ENCODE results near the gene ZSCAN22. TPM values are rescaled to one million over a fixed set of nuclear protein-coding genes. Genes with fewer than 3 reads are reported as not detected.

ZSCAN22 gene
- total RNA-seq, 6 donors from 2014 or later = 1.8 to 6.3 (median 3.7) TPM

GRCh38 chr19:58334691-58335249 is 8.0 kb downstream of the ZSCAN22 start:
- DNase-seq (peak in 1 of 2 donors; percentile 59), ATAC-seq (ENCODE audit: low FRiP score in 2 of 2) (no peak)
- WGBS, 2 donors = 83 to 93% methylated on average over 10 to 19 of the region's 19 CpGs
- TF ChIP-seq POLR2A (IDR thresholded peaks at IDR 0.05) = no peak
- TF ChIP-seq EP300 (IDR thresholded peaks at IDR 0.05) = no peak
- TF ChIP-seq POLR2AphosphoS5 (IDR thresholded peaks at IDR 0.05) = no peak
- TF ChIP-seq, protein P1, sequence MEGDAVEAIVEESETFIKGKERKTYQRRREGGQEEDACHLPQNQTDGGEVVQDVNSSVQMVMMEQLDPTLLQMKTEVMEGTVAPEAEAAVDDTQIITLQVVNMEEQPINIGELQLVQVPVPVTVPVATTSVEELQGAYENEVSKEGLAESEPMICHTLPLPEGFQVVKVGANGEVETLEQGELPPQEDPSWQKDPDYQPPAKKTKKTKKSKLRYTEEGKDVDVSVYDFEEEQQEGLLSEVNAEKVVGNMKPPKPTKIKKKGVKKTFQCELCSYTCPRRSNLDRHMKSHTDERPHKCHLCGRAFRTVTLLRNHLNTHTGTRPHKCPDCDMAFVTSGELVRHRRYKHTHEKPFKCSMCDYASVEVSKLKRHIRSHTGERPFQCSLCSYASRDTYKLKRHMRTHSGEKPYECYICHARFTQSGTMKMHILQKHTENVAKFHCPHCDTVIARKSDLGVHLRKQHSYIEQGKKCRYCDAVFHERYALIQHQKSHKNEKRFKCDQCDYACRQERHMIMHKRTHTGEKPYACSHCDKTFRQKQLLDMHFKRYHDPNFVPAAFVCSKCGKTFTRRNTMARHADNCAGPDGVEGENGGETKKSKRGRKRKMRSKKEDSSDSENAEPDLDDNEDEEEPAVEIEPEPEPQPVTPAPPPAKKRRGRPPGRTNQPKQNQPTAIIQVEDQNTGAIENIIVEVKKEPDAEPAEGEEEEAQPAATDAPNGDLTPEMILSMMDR (IDR thresholded peaks at IDR 0.05) = no peak
- H3K27ac ChIP-seq = no peak overlapping the region
- no peaks in the 10 kb centered on the region for H3K9me3 ChIP-seq
- peaks cover 0 to 47% (median 26%) of the 10 kb centered on the region in 4 donors for H3K36me3 ChIP-seq
- H3K4me1 ChIP-seq = no peaks in the 10 kb centered on the region
- no peaks in the 10 kb centered on the region for H3K27me3 ChIP-seq
- H3K4me3 ChIP-seq = no peak overlapping the region

DNA sequence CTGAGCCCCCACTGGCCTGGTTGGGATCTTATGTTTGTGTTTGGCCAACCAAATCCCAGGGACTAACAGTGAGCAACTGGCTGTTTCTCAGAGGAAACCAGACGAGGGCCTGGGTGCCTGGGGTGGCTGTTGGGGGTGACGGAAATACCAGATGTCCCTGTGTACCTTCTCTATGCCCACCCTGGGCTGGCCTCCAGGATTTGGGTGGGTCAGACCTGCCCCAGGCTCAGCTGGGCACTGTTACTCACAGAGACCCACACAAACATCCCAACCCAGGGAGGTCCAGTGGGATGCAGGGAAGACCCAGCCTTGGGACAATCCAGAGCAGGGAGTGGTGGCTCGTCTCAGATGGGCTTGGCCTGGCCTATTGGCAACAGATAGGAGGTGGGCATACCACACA is 8.8 kb downstream of the ZSCAN22 start:
- WGBS, 2 donors = 79 to 90% methylated on average over 2 to 3 of the region's 3 CpGs
- no peak for DNase-seq
- no peak for ATAC-seq (ENCODE audit: low FRiP score in 2 of 2)
- TF ChIP-seq, protein P1 (IDR thresholded peaks at IDR 0.05) = no peak
- TF ChIP-seq POLR2AphosphoS5 (IDR thresholded peaks at IDR 0.05) = no peak
- no peak for TF ChIP-seq EP300 (IDR thresholded peaks at IDR 0.05)
- TF ChIP-seq POLR2A (IDR thresholded peaks at IDR 0.05) = no peak
- Histone ChIP-seq H3K4me3 (no peak overlapping the region), H3K9me3 (no peaks in the 10 kb centered on the region), H3K4me1 (no peaks in the 10 kb centered on the region), H3K27ac (no peak overlapping the region), H3K27me3 (no peaks in the 10 kb centered on the region), H3K36me3 (peaks cover 0 to 52% (median 26%) of the 10 kb centered on the region in 4 donors)

- H3K27ac ChIP-seq = no peak overlapping the region
- H3K4me3 ChIP-seq = no peak overlapping the region
- DNase-seq (no peak), ATAC-seq (ENCODE audit: low FRiP score in 2 of 2) (no peak)
- no peaks in the 10 kb centered on the region for H3K4me1 ChIP-seq
- H3K36me3 ChIP-seq = peaks cover 0 to 54% (median 26%) of the 10 kb centered on the region in 4 donors
- no peak for TF ChIP-seq POLR2A (IDR thresholded peaks at IDR 0.05)
- TF ChIP-seq POLR2AphosphoS5 (IDR thresholded peaks at IDR 0.05) = no peak
- no peak for TF ChIP-seq EP300 (IDR thresholded peaks at IDR 0.05)
- no peaks in the 10 kb centered on the region for H3K27me3 ChIP-seq
- no peaks in the 10 kb centered on the region for H3K9me3 ChIP-seq
- WGBS, 2 donors = 93 to 100% methylated on average over 1 of the region's 1 CpG
Observed at GRCh38 chr19:58336216-58336615, 9.4 kb downstream of the ZSCAN22 start.

GRCh38 chr19:58336820-58337219 is 10.0 kb downstream of the ZSCAN22 start:
- H3K27me3 ChIP-seq = no peaks in the 10 kb centered on the region
- WGBS, 2 donors = 93 to 96% methylated on average over 3 to 4 of the region's 4 CpGs
- no peak for ATAC-seq (ENCODE audit: low FRiP score in 2 of 2)
- no peak overlapping the region for H3K27ac ChIP-seq
- DNase-seq = no peak
- H3K4me1 ChIP-seq = no peaks in the 10 kb centered on the region
- no peak overlapping the region for H3K4me3 ChIP-seq
- no peak for TF ChIP-seq POLR2A (IDR thresholded peaks at IDR 0.05)
- no peak for TF ChIP-seq POLR2AphosphoS5 (IDR thresholded peaks at IDR 0.05)
- TF ChIP-seq, protein P1 (IDR thresholded peaks at IDR 0.05) = no peak
- no peak for TF ChIP-seq EP300 (IDR thresholded peaks at IDR 0.05)
- H3K9me3 ChIP-seq = no peaks in the 10 kb centered on the region
- H3K36me3 ChIP-seq = peaks cover 0 to 55% (median 26%) of the 10 kb centered on the region in 4 donors

- no peaks in the 10 kb centered on the region for H3K4me1 ChIP-seq
- no peaks in the 10 kb centered on the region for H3K9me3 ChIP-seq
- H3K4me3 ChIP-seq = no peak overlapping the region
- DNase-seq = no peak
- TF ChIP-seq POLR2A (IDR thresholded peaks at IDR 0.05) (no peak), EP300 (IDR thresholded peaks at IDR 0.05) (no peak), POLR2AphosphoS5 (IDR thresholded peaks at IDR 0.05) (no peak)
- TF ChIP-seq, protein P1 (IDR thresholded peaks at IDR 0.05) = no peak
- H3K27me3 ChIP-seq = no peaks in the 10 kb centered on the region
- ATAC-seq (ENCODE audit: low FRiP score in 2 of 2) = no peak
- WGBS, 2 donors = 98 to 100% methylated on average over 8 to 11 of the region's 11 CpGs
- H3K36me3 ChIP-seq = peaks cover 0 to 55% (median 26%) of the 10 kb centered on the region in 4 donors
- H3K27ac ChIP-seq = no peak overlapping the region
Observed at GRCh38 chr19:58338336-58338735, 11.5 kb downstream of the ZSCAN22 start.
